Ovary (tissue), 9 donors: Measurements from ENCODE around the gene GNB1. TPM values are rescaled to one million over a fixed set of nuclear protein-coding genes. Genes with fewer than 3 reads are reported as not detected.

Experiments used
- DNase-seq, 5 donors: peaks; one replicate each; pipeline ENCODE4 v3.0.0-alpha.2; 2019 to 2020
- H3K27ac ChIP-seq, 2 donors: fragments of 200-600 bp; one replicate each; pipeline versions ENCODE4 v1.5.1 to v1.8.0; 2019 to 2022
- H3K27me3 ChIP-seq: fragments of 200-600 bp; one replicate; pipeline ENCODE4 v1.8.0; 2022
- H3K36me3 ChIP-seq: fragments of 200-600 bp; sonication (generic); one replicate; pipeline ENCODE4 v1.5.1; 2019
- H3K4me1 ChIP-seq: one replicate; pipeline ENCODE4 v1.8.1; 2013; ENCODE audit warnings: mild to moderate bottlenecking, moderate library complexity; ENCODE audit not compliant: insufficient read depth
- H3K4me3 ChIP-seq: fragments of 200-600 bp; sonication (generic); one replicate; pipeline ENCODE4 v1.5.1; 2017
- H3K9me3 ChIP-seq, 2 donors: fragments of 200-600 bp in 1 of 2; sonication (generic) in 1 of 2; one replicate each; pipeline versions ENCODE4 v1.5.1 to v1.8.1; 2013 to 2019; ENCODE audit warnings: mild to moderate bottlenecking in 1 of 2, moderate library complexity in 1 of 2
- EP300 ChIP-seq: sonication (generic); formaldehyde crosslinking; IDR thresholded peaks from one replicate; pipeline ENCODE4 v1.6.1; 2017; ENCODE audit warnings: antibody characterized with exemption
- POLR2A ChIP-seq: fragments of 450-650 bp; IDR thresholded peaks from one replicate; pipeline ENCODE4 v1.6.1; 2017; ENCODE audit warnings: antibody characterized with exemption, mild to moderate bottlenecking, moderate library complexity
- WGBS, 3 donors: extraction: QIAGEN DNeasy Blood & Tissue Kit in 1 of 3; methylation state at CpG; one replicate each; pipeline versions ENCODE4 v1.1.5 to v1.1.7; 2013 to 2017; 5-methylcytosine and 5-hydroxymethylcytosine counted together
- intact Hi-C, 4 donors: fragments of 100-400 bp; cut with DNase I; formaldehyde crosslinking; loops; one replicate each; pipeline versions ENCODE4 v1.11.0 to v1.15.1; 2022 to 2023
- polyA plus RNA-seq, 2 donors: library from polyadenylated mRNA; stranded (reverse); fragments of 200-250 nt in 1 of 2; fragments of 350-450 nt in 1 of 2; fragmentation: Illumina TruSeq in 1 of 2; extraction: RNeasy Lipid Tissue Mini Kit (QIAGEN cat#74804) in 1 of 2; gene quantifications; one replicate each; pipeline ENCODE4 v1.2.3, GENCODE V29; 2013 to 2014
- total RNA-seq, 7 donors: library from RNA; depleted of rRNA in 2 of 7; stranded (reverse); fragments of >200 nt in 2 of 7; fragmentation: NEBNext Ultra II Directional in 3 of 7; extraction: Animal tissue kit (Norgen Biotek cat#: 25700) in 3 of 7; gene quantifications; one replicate each; pipeline versions ENCODE4 v1.1.0 to v1.2.4, GENCODE V29; 2016 to 2023
- TF ChIP-seq, protein P1 (sequence below), 3 donors: fragments of 450-650 bp in 2 of 3; fragments of 200-600 bp in 1 of 3; IDR thresholded peaks; one replicate each; pipeline versions ENCODE4 v1.5.1 to v1.8.0; 2016 to 2022; ENCODE audit warnings: antibody characterized with exemption in 3 of 3, mild to moderate bottlenecking in 1 of 3
- donor health status: DM: no; HTN: no; CAD: no; lungs with moderate emphysema.
- donor health status: DM: no; HTN: no; CAD: no.
- donor health status: Bipolar disorder and iron deficiency.
- donor health status: DM: yes; HTN: yes; CAD: no.
- donor health status: DM: no; HTN: no; CAD: no.
- donor health status: DM: yes; HTN: yes; CAD: no.

GNB1 gene
- total and polyA plus RNA-seq, 9 donors = 92.9 to 314 (median 255) TPM

DNA sequence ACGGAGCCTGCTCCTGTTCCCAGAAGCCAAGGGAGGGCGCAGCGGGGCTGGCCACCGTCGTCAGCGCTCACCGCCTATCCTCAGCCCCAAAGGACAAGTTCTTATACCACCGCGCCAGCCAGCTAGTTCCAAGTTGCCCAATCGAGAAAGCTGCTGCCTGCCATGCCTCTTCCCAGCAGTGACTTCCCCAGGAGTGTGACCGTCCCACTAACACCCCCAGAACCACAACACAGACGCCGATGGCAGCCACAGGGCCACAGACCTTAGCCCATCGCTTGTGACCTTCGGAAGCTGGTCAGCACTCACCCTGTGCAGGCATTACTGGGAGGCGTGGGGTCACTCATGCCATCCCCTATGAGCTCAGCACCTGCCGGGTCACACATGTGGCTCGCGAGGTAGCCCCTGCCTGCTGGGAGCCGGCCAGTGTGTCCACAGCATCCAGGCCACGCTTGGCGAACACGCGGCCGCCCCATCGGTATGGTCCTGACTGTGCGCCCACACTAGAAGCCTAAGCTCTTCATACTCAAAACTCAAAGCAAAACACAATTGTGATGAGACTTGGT is 132.7 kb downstream of the GNB1 start:
- Histone ChIP-seq H3K4me3 (no peak overlapping the region), H3K4me1 (no peaks in the 10 kb centered on the region), H3K27ac (no peak overlapping the region), H3K36me3 (no peaks in the 10 kb centered on the region), H3K9me3 (no peaks in the 10 kb centered on the region), H3K27me3 (no peaks in the 10 kb centered on the region)
- no peak for DNase-seq
- intact Hi-C loops = loop anchor here in 2 of 4 donors (5.0 to 10.0 kb wide), 2 partner anchors 137 to 144 kb away; partner anchors contain the start of gene GNB1 (in 1 of the 2)
- TF ChIP-seq EP300 = no peak
- no peak for TF ChIP-seq POLR2A
- TF ChIP-seq, protein P1, sequence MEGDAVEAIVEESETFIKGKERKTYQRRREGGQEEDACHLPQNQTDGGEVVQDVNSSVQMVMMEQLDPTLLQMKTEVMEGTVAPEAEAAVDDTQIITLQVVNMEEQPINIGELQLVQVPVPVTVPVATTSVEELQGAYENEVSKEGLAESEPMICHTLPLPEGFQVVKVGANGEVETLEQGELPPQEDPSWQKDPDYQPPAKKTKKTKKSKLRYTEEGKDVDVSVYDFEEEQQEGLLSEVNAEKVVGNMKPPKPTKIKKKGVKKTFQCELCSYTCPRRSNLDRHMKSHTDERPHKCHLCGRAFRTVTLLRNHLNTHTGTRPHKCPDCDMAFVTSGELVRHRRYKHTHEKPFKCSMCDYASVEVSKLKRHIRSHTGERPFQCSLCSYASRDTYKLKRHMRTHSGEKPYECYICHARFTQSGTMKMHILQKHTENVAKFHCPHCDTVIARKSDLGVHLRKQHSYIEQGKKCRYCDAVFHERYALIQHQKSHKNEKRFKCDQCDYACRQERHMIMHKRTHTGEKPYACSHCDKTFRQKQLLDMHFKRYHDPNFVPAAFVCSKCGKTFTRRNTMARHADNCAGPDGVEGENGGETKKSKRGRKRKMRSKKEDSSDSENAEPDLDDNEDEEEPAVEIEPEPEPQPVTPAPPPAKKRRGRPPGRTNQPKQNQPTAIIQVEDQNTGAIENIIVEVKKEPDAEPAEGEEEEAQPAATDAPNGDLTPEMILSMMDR (IDR thresholded peaks at IDR 0.05) = no peak
- WGBS, 3 donors = 91 to 93% (median 93%) methylated on average over 27 of the region's 27 CpGs

DNA sequence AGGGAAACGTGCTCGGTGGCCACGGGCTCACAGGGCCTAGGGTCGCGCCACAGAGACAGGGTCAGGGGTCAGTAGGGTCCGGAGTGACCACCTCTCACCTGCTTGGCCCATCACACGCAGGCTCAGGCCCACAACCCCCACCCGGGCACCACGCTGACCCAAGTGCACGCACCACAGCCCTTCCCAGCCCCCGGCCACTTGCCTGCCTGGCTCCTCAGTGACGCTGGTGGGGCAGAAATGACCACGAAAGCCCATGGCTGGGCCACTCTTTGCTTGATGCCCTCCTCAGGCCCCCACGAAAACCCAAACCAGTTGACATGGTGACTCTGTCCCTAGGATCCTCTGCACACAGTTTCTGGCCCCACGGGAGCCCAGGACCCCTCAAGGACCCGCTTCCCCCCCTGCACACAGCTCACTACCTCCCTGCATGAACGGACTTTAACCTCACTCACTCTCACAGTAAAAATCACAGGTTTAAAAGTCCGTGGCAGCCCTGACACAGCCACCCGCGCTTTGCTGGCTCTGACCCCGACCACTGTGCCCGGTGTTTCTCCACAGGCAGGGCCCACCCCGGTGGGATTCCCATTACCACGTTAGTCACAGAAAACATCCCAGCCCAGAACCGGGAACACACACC is 133.3 kb downstream of the GNB1 start:
- Histone ChIP-seq H3K27ac (no peak overlapping the region), H3K4me3 (no peak overlapping the region), H3K9me3 (no peaks in the 10 kb centered on the region), H3K4me1 (no peaks in the 10 kb centered on the region), H3K27me3 (no peaks in the 10 kb centered on the region), H3K36me3 (no peaks in the 10 kb centered on the region)
- DNase-seq = no peak
- 87 to 88% (median 88%) methylated on average over 25 of the region's 25 CpGs for WGBS, 3 donors
- intact Hi-C loops = loop anchor here in 2 of 4 donors (5.0 to 10.0 kb wide), 2 partner anchors 137 to 145 kb away; partner anchors contain the start of gene GNB1 (in 1 of the 2)
- TF ChIP-seq, protein P1 (IDR thresholded peaks at IDR 0.05) = no peak
- TF ChIP-seq EP300 (no peak), POLR2A (no peak)

DNA sequence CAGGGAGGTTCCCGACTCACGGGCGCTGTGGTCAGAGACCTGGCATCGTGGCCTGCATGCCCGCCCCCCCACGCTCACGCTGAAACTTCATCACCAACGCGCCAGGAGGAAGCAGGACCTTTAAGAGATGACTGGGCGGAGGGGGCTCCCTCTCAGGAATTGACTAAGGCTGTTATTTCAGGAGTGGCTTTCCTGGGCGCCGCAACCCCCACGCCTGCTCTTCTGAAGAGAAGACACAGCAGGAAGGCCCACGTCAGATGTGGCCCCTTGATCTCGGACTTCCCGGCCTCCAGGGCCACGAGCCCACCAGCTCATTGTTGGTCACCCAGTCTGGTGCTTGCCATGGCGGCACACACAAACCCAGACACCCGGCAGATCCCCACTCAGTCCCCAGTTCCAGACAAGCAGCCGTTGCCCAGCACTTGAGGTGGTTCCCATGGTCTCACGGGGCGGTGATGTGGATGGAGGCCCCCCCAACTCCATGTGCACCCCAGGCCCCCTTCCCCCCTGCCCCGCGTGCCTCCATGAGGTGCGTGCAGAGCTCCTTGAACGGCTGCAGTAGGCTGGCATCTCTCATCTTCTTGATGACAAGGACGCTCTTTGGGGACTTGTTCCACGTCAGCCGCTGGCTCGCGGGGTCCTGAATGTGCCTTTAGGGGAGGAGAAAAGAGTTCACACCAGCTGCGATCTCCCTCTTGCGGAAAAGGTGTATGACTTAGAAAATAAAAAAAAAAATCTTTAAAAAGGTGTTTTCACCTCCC is 134.0 kb downstream of the GNB1 start:
- Histone ChIP-seq H3K27me3 (no peaks in the 10 kb centered on the region), H3K4me1 (no peaks in the 10 kb centered on the region), H3K27ac (no peak overlapping the region), H3K36me3 (no peaks in the 10 kb centered on the region), H3K9me3 (no peaks in the 10 kb centered on the region), H3K4me3 (no peak overlapping the region)
- 89 to 90% (median 90%) methylated on average over 33 of the region's 33 CpGs for WGBS, 3 donors
- intact Hi-C loops = loop anchor here in 2 of 4 donors (5.0 to 10.0 kb wide), 2 partner anchors 138 to 145 kb away; partner anchors contain the start of gene GNB1 (in 1 of the 2)
- no peak for TF ChIP-seq EP300
- TF ChIP-seq, protein P1 (IDR thresholded peaks at IDR 0.05) = no peak
- no peak for TF ChIP-seq POLR2A
- DNase-seq = no peak

DNA sequence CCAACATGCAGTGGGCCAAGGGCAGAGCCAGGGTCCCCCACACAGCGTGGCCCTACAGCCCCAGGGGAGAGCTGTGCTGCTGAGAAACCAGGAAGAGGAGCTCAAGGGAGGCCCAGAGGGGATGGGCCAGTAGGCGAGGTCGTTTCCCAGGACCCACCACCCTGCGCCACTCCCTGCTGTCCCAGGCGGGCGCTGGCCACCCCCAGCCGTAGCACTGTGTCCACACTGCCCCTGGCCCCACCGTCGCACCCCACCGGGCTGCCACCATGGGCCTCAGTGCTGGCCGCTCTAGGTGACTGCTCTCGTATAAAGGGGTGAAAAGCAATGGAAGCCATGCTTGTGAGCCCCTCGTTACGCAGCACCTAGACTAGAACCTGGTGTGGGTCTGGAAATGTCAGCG is 135.0 kb downstream of the GNB1 start:
- H3K36me3 ChIP-seq = no peaks in the 10 kb centered on the region
- no peak overlapping the region for H3K27ac ChIP-seq
- no peak overlapping the region for H3K4me3 ChIP-seq
- no peaks in the 10 kb centered on the region for H3K27me3 ChIP-seq
- no peak for DNase-seq
- H3K9me3 ChIP-seq = no peaks in the 10 kb centered on the region
- no peaks in the 10 kb centered on the region for H3K4me1 ChIP-seq
- intact Hi-C loops = loop anchor here in 2 of 4 donors (5.0 to 10.0 kb wide), 2 partner anchors 139 to 146 kb away; partner anchors contain the start of gene GNB1 (in 1 of the 2)
- 88 to 95% (median 92%) methylated on average over 14 to 15 of the region's 15 CpGs for WGBS, 3 donors
- TF ChIP-seq EP300 (no peak), POLR2A (no peak)
